GM19467 (cell line): ENCODE measurements around the gene AMOTL2.

Experiments
- ATAC-seq: cut with Tn5 transposase; IDR thresholded peaks from one replicate; pipeline ENCODE4 v1.9.1; 2021; ENCODE audit warnings: mild to moderate bottlenecking, moderate library complexity; ENCODE audit not compliant: unreplicated experiment

The AMOTL2 gene

GRCh38 chr3:134353831-134354611 lies 20.2 kb downstream of the AMOTL2 start:
- no peak for ATAC-seq

GRCh38 chr3:134353171-134353825 lies 20.9 kb downstream of the AMOTL2 start:
- ATAC-seq, result no peak

GRCh38 chr3:134352031-134352671 lies 22.1 kb downstream of the AMOTL2 start:
- no peak for ATAC-seq

GRCh38 chr3:134351427-134351826 lies 22.8 kb downstream of the AMOTL2 start:
- no peak for ATAC-seq

- ATAC-seq, result no peak
These were observed 23.4 kb downstream of the AMOTL2 start for GRCh38 chr3:134350861-134351311.

GRCh38 chr3:134350266-134350665 lies 24.0 kb downstream of the AMOTL2 start:
- ATAC-seq, result no peak

GRCh38 chr3:134348524-134348923 lies 25.7 kb downstream of the AMOTL2 start:
- ATAC-seq, result no peak

GRCh38 chr3:134347551-134347950 lies 26.7 kb downstream of the AMOTL2 start:
- no peak for ATAC-seq

GRCh38 chr3:134346744-134347143 lies 27.5 kb downstream of the AMOTL2 start:
- ATAC-seq, result no peak

- no peak for ATAC-seq
These were observed 29.0 kb downstream of the AMOTL2 start for GRCh38 chr3:134345202-134345601.

- ATAC-seq, result no peak
These were observed 29.7 kb downstream of the AMOTL2 start for GRCh38 chr3:134344560-134344959.

- no peak for ATAC-seq
These were observed 32.0 kb downstream of the AMOTL2 start for GRCh38 chr3:134342259-134342658.

- ATAC-seq, result no peak
These were observed 32.9 kb downstream of the AMOTL2 start for GRCh38 chr3:134341389-134341788.

- ATAC-seq, result no peak
These were observed 33.3 kb downstream of the AMOTL2 start for GRCh38 chr3:134340982-134341365.

- ATAC-seq, result no peak
These were observed 33.8 kb downstream of the AMOTL2 start for GRCh38 chr3:134340362-134340981.

- no peak for ATAC-seq
These were observed 34.3 kb downstream of the AMOTL2 start for GRCh38 chr3:134339913-134340312.

GRCh38 chr3:134339331-134339730 lies 34.9 kb downstream of the AMOTL2 start:
- no peak for ATAC-seq

- ATAC-seq, result no peak
These were observed 35.6 kb downstream of the AMOTL2 start for GRCh38 chr3:134338516-134339261.

GRCh38 chr3:134338201-134338512 lies 36.1 kb downstream of the AMOTL2 start:
- ATAC-seq, result no peak

GRCh38 chr3:134337511-134338200 lies 36.6 kb downstream of the AMOTL2 start:
- no peak for ATAC-seq
